OCI-M2 (cell line): Measurements from ENCODE around the gene FSCN2.
A peak's percentile ranks its signal among the peaks of the same experiment; 100 is the strongest.

Source experiments
- DNase-seq: peaks from one replicate; lab custom pipeline; 2025; ENCODE audit not compliant: unreplicated experiment; lab: John Stamatoyannopoulos, UW

Gene FSCN2

DNA sequence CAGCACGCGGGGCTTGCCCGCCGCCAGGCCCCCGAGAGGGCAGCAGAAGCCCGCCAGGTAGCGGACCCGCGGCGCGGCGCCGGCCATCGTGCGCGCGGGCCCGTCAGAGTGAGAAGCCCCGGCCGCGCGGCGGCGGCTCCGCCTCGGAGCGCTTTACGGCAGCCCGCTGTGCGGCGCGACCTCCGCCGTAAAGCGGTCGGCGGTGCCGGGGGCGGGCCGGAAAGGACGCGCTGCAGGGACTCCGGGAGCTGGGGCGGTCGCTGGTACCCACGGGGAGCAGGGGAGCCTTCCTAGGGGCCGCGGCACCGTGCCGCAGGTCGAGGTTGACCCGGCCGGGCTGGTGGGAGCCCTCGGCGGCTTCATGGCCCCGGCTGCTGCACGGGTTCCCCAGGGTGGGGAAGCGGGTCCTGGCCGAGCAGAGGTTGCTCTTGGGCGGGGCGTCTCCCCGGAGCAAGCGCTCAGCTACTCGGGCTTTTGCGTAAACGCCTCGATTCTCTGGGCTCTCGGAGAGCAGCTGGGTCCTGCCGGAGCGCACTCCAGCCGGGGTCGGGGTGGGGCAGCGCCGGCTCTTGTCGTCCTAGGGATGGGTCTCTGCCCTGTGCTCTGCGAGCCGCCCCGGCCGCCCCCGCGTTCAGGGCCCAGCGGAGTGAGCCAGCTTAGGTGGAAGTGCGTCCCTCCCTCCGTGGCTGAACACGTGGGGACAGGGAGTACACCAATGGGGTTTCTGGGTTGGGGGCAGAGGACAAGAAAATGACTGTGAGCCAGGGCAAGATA lies 24.3 kb downstream of the FSCN2 start, which contains the start of gene FAAP100:
TSS of gene FAAP100 (minus strand) at position 110 of the 774 bp plus-strand sequence. CDS start at position 87, 23 bp downstream.
- no peak for DNase-seq

GRCh38 chr17:81553018-81553615 lies 24.9 kb downstream of the FSCN2 start:
- DNase-seq: peak; percentile 45

GRCh38 chr17:81553616-81554181 lies 25.5 kb downstream of the FSCN2 start:
- no peak for DNase-seq

DNA sequence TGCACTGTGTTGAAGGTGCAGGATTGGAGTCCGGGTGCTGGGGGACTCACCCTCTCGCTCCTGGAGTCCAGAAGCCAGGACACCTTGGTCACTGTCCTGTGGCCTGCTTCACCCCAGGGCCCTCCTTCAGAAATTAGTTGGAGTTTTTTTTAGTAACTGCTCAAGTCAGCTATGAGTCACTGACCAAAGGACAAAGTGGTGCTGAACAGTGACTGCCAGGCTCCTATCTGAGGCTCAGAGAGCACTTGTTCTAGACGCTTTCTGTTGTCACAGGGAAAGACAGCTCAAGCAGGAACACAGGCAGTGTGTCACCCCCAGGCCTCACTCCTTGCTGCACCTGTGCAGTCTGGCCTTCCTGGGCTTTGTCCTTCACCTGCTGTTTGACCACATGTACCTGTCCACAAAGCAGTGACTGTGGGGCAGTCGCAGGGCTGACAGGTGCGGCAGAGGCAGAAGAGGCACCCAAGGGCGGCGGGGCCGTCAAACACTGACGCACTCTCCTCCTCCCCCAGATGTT lies 28.1 kb downstream of the FSCN2 start:
- no peak for DNase-seq

GRCh38 chr17:81556863-81557262 lies 28.7 kb downstream of the FSCN2 start:
- no peak for DNase-seq

GRCh38 chr17:81557276-81558114 lies 29.3 kb downstream of the FSCN2 start:
- DNase-seq: no peak

GRCh38 chr17:81558115-81558468 lies 29.9 kb downstream of the FSCN2 start:
- no peak for DNase-seq

DNA sequence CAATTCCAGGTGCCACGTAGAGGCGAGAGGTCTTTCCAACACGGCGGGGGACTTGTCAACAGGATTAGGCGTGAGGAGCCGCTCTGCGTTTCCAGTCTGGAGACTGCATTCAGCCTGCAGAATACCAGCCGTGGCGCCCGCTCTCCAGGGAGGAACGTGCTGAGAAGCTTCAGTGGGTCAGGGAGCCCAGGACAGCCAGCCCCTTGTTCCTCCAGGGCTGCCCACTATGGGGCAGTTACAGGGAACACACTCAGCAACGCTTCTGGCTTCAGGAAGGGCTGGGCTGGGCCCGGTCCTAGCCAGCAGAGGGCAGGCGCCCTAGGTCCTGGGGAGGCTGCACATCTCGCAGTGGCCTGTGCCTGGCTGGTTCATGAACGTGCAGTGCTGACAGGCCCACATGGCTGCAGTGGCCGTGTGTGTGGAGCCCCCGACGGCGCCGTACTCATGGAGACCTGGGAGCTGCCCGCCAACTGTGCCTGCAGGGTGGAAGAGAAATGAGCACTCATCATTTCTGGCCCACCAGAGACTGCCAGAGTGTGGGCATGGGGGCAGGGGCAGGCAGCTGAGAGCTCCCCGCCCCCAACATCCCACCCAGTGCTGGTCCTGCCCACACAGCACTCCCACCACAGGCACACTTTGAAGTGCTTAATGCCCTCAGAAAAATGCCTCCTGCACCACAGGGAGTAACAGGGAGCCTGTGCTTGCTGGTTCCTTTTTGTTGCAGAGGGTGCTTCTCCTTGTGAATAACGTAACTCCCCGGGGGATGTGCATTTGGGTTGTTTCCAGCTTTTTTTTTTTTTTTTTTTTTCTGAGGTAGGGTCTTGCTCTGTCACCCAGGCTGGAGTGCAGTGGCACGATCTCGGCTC lies 31.0 kb downstream of the FSCN2 start:
- no peak for DNase-seq

- no peak for DNase-seq
Measured at GRCh38 chr17:81561494-81561885, 33.3 kb downstream of the FSCN2 start.

- no peak for DNase-seq
Measured at GRCh38 chr17:81563861-81564586, 35.8 kb downstream of the FSCN2 start.

DNA sequence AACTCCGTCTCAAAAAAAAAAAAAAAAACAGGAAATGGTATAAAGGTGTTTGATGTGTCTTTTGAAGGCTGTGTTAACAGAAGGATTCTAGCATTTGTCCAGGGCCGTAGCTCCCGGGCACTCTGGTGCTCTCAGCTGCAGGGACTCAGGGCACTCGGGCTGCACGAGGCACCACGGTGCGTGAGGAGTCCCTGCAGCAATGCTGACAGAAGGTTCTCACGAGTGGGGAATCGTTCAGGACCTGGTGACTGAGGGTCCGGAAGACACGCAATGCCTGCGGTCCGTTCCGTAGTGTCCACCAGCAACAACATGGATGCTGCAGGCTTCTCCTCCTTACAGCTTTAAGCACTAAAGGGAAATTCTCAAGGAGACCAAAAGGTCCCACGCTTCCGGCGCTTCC lies 36.6 kb downstream of the FSCN2 start:
- DNase-seq: no peak

- DNase-seq: no peak
Measured at GRCh38 chr17:81565231-81565630, 37.1 kb downstream of the FSCN2 start.

GRCh38 chr17:81566461-81567126 lies 38.4 kb downstream of the FSCN2 start:
- DNase-seq: no peak

DNA sequence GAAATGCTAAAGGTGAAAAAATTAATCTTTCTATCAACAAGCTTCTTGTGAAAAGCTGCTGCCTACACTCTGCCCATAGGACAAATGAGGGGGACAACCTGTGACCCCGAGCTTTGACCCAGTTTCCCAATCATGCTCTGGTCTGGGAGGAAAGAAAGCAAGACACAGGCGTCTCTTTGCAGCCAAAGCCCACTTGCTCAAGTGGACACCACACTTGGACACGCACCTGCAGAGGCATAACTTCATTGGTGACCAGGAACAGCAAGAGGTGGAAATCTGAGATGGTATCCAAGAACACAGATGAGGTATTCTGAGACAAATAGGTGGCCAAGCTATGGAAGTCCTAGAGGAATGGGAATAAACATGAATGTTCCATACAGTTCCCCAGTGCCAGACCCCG lies 39.0 kb downstream of the FSCN2 start:
- DNase-seq: no peak

DNA sequence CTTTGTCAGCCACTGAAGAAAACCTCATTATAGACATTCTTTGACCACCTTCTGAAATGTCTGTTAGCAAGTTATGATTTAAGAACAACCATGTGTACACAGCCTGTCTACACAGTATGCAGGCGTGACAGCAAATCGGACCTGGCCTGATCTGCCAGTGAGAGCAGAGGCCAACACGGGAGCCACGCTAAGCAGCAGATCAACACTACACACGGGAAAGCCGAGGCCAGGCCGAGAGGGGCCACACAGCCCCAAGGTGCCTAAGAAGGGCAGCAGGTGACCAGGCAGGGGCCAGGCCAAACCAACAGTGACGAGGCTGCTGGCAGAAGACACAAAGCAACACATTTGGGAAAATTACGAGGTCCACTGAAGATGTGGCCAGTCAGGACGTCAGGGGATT lies 40.2 kb downstream of the FSCN2 start:
- no peak for DNase-seq

GRCh38 chr17:81569986-81570514 lies 41.9 kb downstream of the FSCN2 start:
- no peak for DNase-seq

DNA sequence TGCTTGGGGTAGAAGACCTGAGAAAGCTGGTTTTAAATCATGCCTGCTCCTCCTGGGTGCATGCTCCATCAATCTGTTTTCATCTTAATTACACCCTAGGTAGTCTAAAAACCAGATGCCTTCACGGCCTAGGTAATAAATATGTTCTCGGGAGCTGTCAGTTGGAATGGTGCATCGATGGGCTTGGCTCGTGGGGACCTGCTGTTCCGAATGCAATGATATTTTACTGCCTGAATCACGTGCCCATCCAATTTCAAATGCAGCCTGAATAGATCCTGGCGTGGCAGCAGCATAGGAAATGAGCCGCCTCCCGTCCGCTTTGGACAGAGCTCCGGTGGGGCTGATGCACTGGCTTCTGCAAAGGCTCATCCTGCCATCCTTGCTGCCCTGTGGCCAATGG lies 42.8 kb downstream of the FSCN2 start:
- DNase-seq: no peak

DNA sequence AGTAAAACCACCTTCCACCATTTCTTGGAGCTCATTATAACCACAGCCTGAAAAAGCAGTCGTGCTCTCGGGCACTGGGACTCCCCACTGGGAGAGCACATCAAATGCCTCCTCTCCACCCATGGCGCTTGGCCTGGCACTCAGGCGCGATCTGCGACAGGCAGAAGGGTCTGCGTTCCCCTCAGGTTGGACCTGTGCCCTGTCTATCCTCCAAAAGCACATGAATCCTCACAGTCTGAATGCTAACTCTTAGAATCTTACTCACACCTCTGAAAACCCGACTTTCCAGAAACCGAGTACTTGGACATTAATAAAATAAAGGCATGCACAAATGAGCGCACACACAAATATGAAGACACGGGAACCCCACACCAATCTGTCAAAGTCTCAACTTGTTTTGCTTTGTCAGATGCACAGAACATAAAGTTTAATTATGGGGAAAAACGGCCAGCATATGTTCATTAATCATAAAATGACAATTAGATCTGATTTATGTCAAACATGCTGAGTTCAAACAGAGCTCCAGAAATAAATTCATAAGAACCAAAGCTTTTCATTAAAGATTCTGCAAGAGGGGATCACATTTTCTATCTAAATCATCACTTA lies 44.5 kb downstream of the FSCN2 start:
- DNase-seq: no peak
